OCI-LY7 (cell line): ENCODE data around the gene KAT7. TPM values are rescaled to one million over a fixed set of nuclear protein-coding genes. Genes with fewer than 3 reads are reported as not detected.

Source experiments
- BruUV-seq: library from RNA; stranded (reverse); fragments of 400-500 nt; replicated peaks from 2 replicates; lab custom pipeline; 2021; lab: Mats Ljungman, UMichigan
- CTCF ChIA-PET: fragments of 300-600 bp; sonication (Branson Sonifier 250); formaldehyde crosslinking; loops from one replicate; lab custom pipeline; 2022; ENCODE audit warnings: antibody characterized with exemption; ENCODE audit not compliant: unreplicated experiment; lab: Charles Lee
- POLR2A ChIA-PET: fragments of 300-600 bp; sonication (Branson Sonifier 250); formaldehyde crosslinking; loops from one replicate; lab custom pipeline; 2022; ENCODE audit warnings: antibody characterized with exemption; lab: Charles Lee
- DNase-seq: peaks from one replicate; pipeline ENCODE4 v3.0.0-alpha.2; 2015; ENCODE audit warnings: low spot score
- H2AFZ ChIP-seq: fragments of 200-600 bp; sonication (generic), shearing (Covaris generic); 2 replicates; pipeline ENCODE4 v1.6.1; 2014; ENCODE audit warnings: mild to moderate bottlenecking, antibody characterized with exemption, low read length, moderate library complexity
- H3K27ac ChIP-seq: fragments of 200-600 bp; sonication (generic); 2 replicates; pipeline ENCODE4 v1.5.1; 2014; ENCODE audit warnings: mixed run types, low read depth, mild to moderate bottlenecking, moderate library complexity, low read length, inconsistent platforms; ENCODE audit not compliant: poor library complexity, severe bottlenecking
- H3K36me3 ChIP-seq: fragments of 200-600 bp; sonication (generic); 2 replicates; pipeline ENCODE4 v1.6.1; 2014; ENCODE audit warnings: mild to moderate bottlenecking, antibody characterized with exemption, low read length, moderate library complexity, mixed read lengths; ENCODE audit not compliant: insufficient read depth
- H3K4me1 ChIP-seq: fragments of 200-600 bp; sonication (generic); 2 replicates; pipeline ENCODE4 v1.5.1; 2014; ENCODE audit warnings: mild to moderate bottlenecking, low read length; ENCODE audit not compliant: insufficient read depth, poor library complexity, severe bottlenecking
- H3K4me2 ChIP-seq: fragments of 200-600 bp; sonication (generic); 2 replicates; pipeline ENCODE4 v1.6.1; 2014; ENCODE audit warnings: mild to moderate bottlenecking, low read length
- H3K4me3 ChIP-seq: fragments of 200-600 bp; sonication (generic); 2 replicates; pipeline ENCODE4 v1.5.1; 2014; ENCODE audit warnings: mild to moderate bottlenecking, low read depth, low read length; ENCODE audit not compliant: poor library complexity, severe bottlenecking
- H3K79me2 ChIP-seq: fragments of 200-600 bp; sonication (generic); 2 replicates; pipeline ENCODE4 v1.6.1; 2016; ENCODE audit warnings: low read depth, mild to moderate bottlenecking, low read length, moderate library complexity, mixed read lengths; ENCODE audit not compliant: insufficient read depth
- H3K9me2 ChIP-seq: fragments of 200-600 bp; sonication (generic); 2 replicates; pipeline ENCODE4 v1.6.1; 2016; ENCODE audit warnings: mild to moderate bottlenecking, low read length, mixed read lengths; ENCODE audit not compliant: insufficient read depth
- H3K9me3 ChIP-seq: fragments of 200-600 bp; sonication (generic); 2 replicates; pipeline ENCODE4 v1.6.1; 2014; ENCODE audit warnings: mild to moderate bottlenecking, mixed run types, low read length, mixed read lengths
- H4K20me1 ChIP-seq: fragments of 200-600 bp; sonication (generic); 2 replicates; pipeline ENCODE4 v1.6.1; 2014; ENCODE audit warnings: mild to moderate bottlenecking, antibody characterized with exemption, low read length, moderate library complexity, mixed read lengths; ENCODE audit not compliant: insufficient read depth
- EZH2phosphoT487 ChIP-seq: fragments of 200-600 bp; sonication (generic); IDR thresholded peaks from 2 replicates; pipeline ENCODE4 v1.6.1; 2018; ENCODE audit warnings: low read depth, borderline replicate concordance, mild to moderate bottlenecking, mixed run types, antibody characterized with exemption, low read length, moderate library complexity, mixed read lengths
- intact Hi-C: fragments of 100-400 bp; cut with micrococcal nuclease; formaldehyde crosslinking; loops from one replicate; pipeline ENCODE4 v1.10.0; 2022; ENCODE audit not compliant: unreplicated experiment
- total RNA-seq, 2 experiments: library from RNA; depleted of rRNA in 1 of 2; stranded (reverse); fragments of >200 nt in 1 of 2; shearing (Covaris generic) in 1 of 2; gene quantifications; 2 replicates each; pipeline ENCODE4 v1.2.3, GENCODE V29; 2014 to 2022
- TF ChIP-seq, protein P1 (sequence below): fragments of 200-600 bp; sonication (generic); conservative IDR thresholded peaks from 2 replicates; pipeline ENCODE4 v1.5.1; 2014; ENCODE audit warnings: mild to moderate bottlenecking, antibody characterized with exemption, low read length, moderate library complexity, mixed read lengths

KAT7 gene
- total RNA-seq, 2 experiments from 2014 or later: 43.3 to 70.3 TPM

DNA sequence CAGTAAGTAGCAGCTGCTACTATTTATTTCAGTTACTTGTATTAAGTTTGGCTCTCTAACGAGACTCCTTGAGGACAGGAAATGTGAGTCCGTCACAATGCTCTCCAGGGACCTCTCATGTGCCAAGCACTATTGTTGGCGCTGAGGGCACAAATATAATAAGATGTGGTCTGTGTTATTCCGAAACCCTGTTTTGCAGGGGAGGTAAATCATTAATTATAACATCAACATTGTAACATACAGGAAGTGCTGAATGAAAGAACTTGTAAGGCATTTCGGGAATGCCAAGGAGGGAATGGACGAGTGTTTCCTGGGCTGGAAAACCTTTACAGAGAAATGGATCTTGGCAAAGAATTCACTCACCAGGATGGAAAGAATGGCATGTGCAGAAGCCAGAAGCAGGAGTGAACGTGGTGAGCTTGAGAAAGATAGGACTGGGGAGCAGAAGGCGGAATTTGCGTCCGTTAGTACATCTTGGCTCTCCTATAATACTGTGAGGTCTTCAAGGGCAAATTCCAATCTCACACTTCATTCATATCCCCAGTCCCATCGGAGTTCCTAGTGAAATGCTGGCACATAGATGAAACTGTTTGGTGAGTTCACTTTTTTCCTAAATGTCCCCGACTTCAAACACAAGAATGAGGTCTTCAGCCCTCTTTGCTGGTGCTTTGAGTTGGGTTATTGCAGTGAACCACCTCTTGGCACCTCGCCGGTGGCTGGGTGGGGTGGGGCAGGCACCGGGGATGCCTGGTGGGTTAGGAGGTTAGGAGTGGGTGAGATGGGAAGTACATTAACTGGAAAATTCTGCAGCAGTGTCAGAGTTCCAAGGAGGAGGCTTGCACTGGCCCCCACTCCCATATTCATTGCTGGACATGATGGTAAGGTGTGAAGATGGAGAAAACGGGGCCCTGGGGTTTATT is 47.9 kb downstream of the KAT7 start:
- no peak overlapping the region for H3K27ac ChIP-seq
- H3K4me2 ChIP-seq: no peak overlapping the region
- no peak for DNase-seq
- peaks cover 28% of the 10 kb centered on the region for H3K36me3 ChIP-seq
- H2AFZ ChIP-seq: no peak overlapping the region
- no peaks in the 10 kb centered on the region for H3K9me2 ChIP-seq
- no TSS peak for BruUV-seq
- intact Hi-C loops: no loop called here
- ChIA-PET POLR2A (no interaction called here), CTCF (no interaction called here)
- H3K4me1 ChIP-seq: peaks cover 5% of the 10 kb centered on the region
- no peak overlapping the region for H3K4me3 ChIP-seq
- no peaks in the 10 kb centered on the region for H3K79me2 ChIP-seq
- no peaks in the 10 kb centered on the region for H3K9me3 ChIP-seq
- H4K20me1 ChIP-seq: 0 out of 2 replicates have a peak, but pooled peaks cover 4% of the 10 kb centered on the region
- no peak for TF ChIP-seq EZH2phosphoT487
- TF ChIP-seq, protein P1, sequence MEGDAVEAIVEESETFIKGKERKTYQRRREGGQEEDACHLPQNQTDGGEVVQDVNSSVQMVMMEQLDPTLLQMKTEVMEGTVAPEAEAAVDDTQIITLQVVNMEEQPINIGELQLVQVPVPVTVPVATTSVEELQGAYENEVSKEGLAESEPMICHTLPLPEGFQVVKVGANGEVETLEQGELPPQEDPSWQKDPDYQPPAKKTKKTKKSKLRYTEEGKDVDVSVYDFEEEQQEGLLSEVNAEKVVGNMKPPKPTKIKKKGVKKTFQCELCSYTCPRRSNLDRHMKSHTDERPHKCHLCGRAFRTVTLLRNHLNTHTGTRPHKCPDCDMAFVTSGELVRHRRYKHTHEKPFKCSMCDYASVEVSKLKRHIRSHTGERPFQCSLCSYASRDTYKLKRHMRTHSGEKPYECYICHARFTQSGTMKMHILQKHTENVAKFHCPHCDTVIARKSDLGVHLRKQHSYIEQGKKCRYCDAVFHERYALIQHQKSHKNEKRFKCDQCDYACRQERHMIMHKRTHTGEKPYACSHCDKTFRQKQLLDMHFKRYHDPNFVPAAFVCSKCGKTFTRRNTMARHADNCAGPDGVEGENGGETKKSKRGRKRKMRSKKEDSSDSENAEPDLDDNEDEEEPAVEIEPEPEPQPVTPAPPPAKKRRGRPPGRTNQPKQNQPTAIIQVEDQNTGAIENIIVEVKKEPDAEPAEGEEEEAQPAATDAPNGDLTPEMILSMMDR: no peak

DNA sequence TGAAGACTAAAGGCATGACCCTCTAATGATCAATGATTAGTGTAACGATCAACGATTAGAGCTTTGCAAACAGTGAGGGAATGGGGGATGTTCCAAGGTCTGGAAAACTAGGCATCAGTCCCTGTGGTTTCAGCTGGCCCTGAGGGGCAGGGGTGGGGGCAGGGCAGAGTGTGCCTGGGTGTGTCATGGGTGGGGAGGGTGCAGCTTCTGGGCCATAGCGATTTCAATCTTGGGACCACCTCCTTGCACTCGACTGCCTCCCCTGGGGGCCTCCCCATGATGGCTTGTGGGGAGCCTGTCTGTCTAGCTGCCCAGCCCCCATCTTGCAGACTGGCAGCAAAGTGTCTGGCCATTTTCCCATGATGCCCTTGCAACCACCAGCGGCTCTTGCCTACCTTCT is 51.0 kb downstream of the KAT7 start:
- BruUV-seq: no TSS peak
- CTCF ChIA-PET: interaction anchor here (0.6 kb wide), 1 partner anchor 159 kb away, joined by 4 read pairs; no protein-coding TSS in a partner anchor

More for the DNA sequence above, 51.0 kb downstream of the KAT7 start:
- DNase-seq: no peak
- Histone ChIP-seq H4K20me1 (0 out of 2 replicates have a peak, but pooled peaks cover 4% of the 10 kb centered on the region), H3K4me3 (no peak overlapping the region), H3K27ac (no peak overlapping the region), H2AFZ (no peak overlapping the region), H3K36me3 (peaks cover 1% of the 10 kb centered on the region), H3K4me1 (peaks cover 5% of the 10 kb centered on the region), H3K4me2 (no peak overlapping the region), H3K9me3 (no peaks in the 10 kb centered on the region), H3K9me2 (no peaks in the 10 kb centered on the region), H3K79me2 (no peaks in the 10 kb centered on the region)
- POLR2A ChIA-PET: no interaction called here
- intact Hi-C loops: no loop called here
- TF ChIP-seq, protein P1: no peak
